CD4-positive, alpha-beta T cell (primary cell): ENCODE data around the gene F8. TPM values are rescaled to one million over a fixed set of nuclear protein-coding genes. Genes with fewer than 3 reads are reported as not detected.

Source experiments
- ATAC-seq: fragments of 200-7000 bp; cut with Tn5 transposase; one replicate; pipeline ENCODE4 v1.10.0; 2022; ENCODE audit warnings: mild to moderate bottlenecking; ENCODE audit not compliant: poor library complexity
- CTCF ChIA-PET: fragments of 350-600 bp; sonication (Branson Sonifier 250); formaldehyde crosslinking; loops from one replicate; lab custom pipeline; 2021; ENCODE audit warnings: antibody characterized with exemption, inconsistent platforms; lab: Charles Lee
- POLR2A ChIA-PET: fragments of 350-600 bp; sonication (Branson Sonifier 250); formaldehyde crosslinking; loops from one replicate; lab custom pipeline; 2021; ENCODE audit warnings: antibody characterized with exemption, inconsistent platforms; lab: Charles Lee
- DNase-seq, 14 experiments: peaks; one replicate each; pipeline ENCODE4 v3.0.0-alpha.2; 2013 to 2020; ENCODE audit warnings: mixed read lengths in 2 of 14
- H3K27ac ChIP-seq, 2 donors: one replicate each; pipeline versions ENCODE4 v1.5.1 to v1.7.0; 2013; ENCODE audit warnings: low read length in 2 of 2, low read depth in 1 of 2, mild to moderate bottlenecking in 1 of 2
- H3K27me3 ChIP-seq, 2 experiments: 1 replicate in 1 of 2; 2 replicates in 1 of 2; pipeline versions ENCODE4 v1.6.1 to v1.7.0; 2013; ENCODE audit warnings: low read length in 2 of 2, control low read depth in 1 of 2, mild to moderate bottlenecking in 1 of 2, moderate library complexity in 1 of 2; ENCODE audit not compliant: insufficient read depth in 2 of 2, control insufficient read depth in 1 of 2
- H3K36me3 ChIP-seq: one replicate; pipeline ENCODE4 v1.6.1; 2013; ENCODE audit warnings: low read length, control low read depth; ENCODE audit not compliant: insufficient read depth
- H3K4me1 ChIP-seq: one replicate; pipeline ENCODE4 v1.6.1; 2013; ENCODE audit warnings: low read length, control low read depth; ENCODE audit not compliant: insufficient read depth
- H3K4me3 ChIP-seq: one replicate; pipeline ENCODE4 v1.5.1; 2013; ENCODE audit warnings: mild to moderate bottlenecking, low read length, moderate library complexity
- H3K9me3 ChIP-seq, 2 experiments: 1 replicate in 1 of 2; 2 replicates in 1 of 2; pipeline versions ENCODE4 v1.6.1 to v1.7.0; 2013; ENCODE audit warnings: low read length in 2 of 2, mild to moderate bottlenecking in 2 of 2, control low read depth in 1 of 2, moderate library complexity in 1 of 2; ENCODE audit not compliant: control insufficient read depth in 1 of 2, insufficient read depth in 1 of 2
- H3K27ac Mint-ChIP-seq: one replicate; pipeline ENCODE4 v1.8.0; 2020; ENCODE audit warnings: mixed read lengths
- H3K27me3 Mint-ChIP-seq: one replicate; pipeline ENCODE4 v1.8.0; 2021; ENCODE audit warnings: mixed read lengths
- H3K36me3 Mint-ChIP-seq: one replicate; pipeline ENCODE4 v1.8.0; 2021; ENCODE audit warnings: low read depth, mixed read lengths
- H3K4me1 Mint-ChIP-seq: one replicate; pipeline ENCODE4 v1.8.0; 2021; ENCODE audit warnings: low read depth, mixed read lengths
- H3K4me3 Mint-ChIP-seq: one replicate; pipeline ENCODE4 v1.8.0; 2020; ENCODE audit warnings: mild to moderate bottlenecking, mixed read lengths
- H3K9me3 Mint-ChIP-seq: one replicate; pipeline ENCODE4 v1.8.0; 2020; ENCODE audit warnings: mixed read lengths
- CTCF ChIP-seq: fragments of 200-600 bp; IDR thresholded peaks from one replicate; pipeline ENCODE4 v1.8.0; 2022; ENCODE audit warnings: antibody characterized with exemption, mild to moderate bottlenecking
- intact Hi-C, 2 experiments: fragments of 100-400 bp; cut with DNase I in 1 of 2; cut with micrococcal nuclease in 1 of 2; formaldehyde crosslinking; loops; one replicate each; pipeline versions ENCODE4 v1.15.1 to v1.9.0; 2023 to 2025; cut with DNase I, micrococcal nuclease
- polyA plus RNA-seq, 2 donors: library from polyadenylated mRNA; unstranded; fragments of 120-200 nt; gene quantifications; one replicate each; pipeline ENCODE4 v1.2.1, GENCODE V29; 2013
- total RNA-seq, 174 experiments: library from RNA in 2 of 174; stranded (reverse) in 2 of 174; gene quantifications; one replicate each; pipeline ENCODE4 v1.2.3 and lab custom pipeline; 2021 to 2026

The F8 gene
- total RNA-seq, result under 1 TPM; 0.66 to 0.67 TPM
- 4.2 TPM for polyA plus RNA-seq (2013, experiment 1 of 2)
- polyA plus RNA-seq (2013, experiment 2 of 2), result 3.7 TPM
- 0.41 to 10.0 (median 2.8) reads per million in 172 experiments for total RNA-seq (lab: John Stamatoyannopoulos, UW)

GRCh38 chrX:155022585-155022984, at the start of gene F8:
F8 (minus strand) TSS chrX:155022723; CDS start chrX:155022552, 171 bp downstream.
- ChIA-PET CTCF (no interaction called here), POLR2A (no interaction called here)
- no peak for DNase-seq
- Histone ChIP-seq H3K4me1 (no peaks in the 10 kb centered on the region), H3K4me3 (no peak within 1 kb of the TSS), H3K36me3 (no peaks in the 10 kb centered on the region), H3K27me3 (no peaks in the 10 kb centered on the region), H3K27ac (no peak within 1 kb of the TSS), H3K9me3 (no peaks in the 10 kb centered on the region)
- Mint-ChIP-seq H3K4me3 (no peak within 1 kb of the TSS), H3K27ac (no peak within 1 kb of the TSS), H3K9me3 (no peaks in the 10 kb centered on the region), H3K4me1 (peaks cover 9% of the 10 kb centered on the region), H3K36me3 (peaks cover 8% of the 10 kb centered on the region), H3K27me3 (no peaks in the 10 kb centered on the region)
- no peak for ATAC-seq
- intact Hi-C loops, result loop anchor here in 1 of 2 experiments (5.0 kb wide), 1 partner anchor 35 kb away; no protein-coding TSS in a partner anchor
- no peak for TF ChIP-seq CTCF

- Histone ChIP-seq H3K4me3 (peak overlapping the region; percentile 80), H3K9me3 (no peaks in the 10 kb centered on the region), H3K36me3 (peaks cover 18% of the 10 kb centered on the region), H3K4me1 (peaks cover 15% of the 10 kb centered on the region), H3K27me3 (no peaks in the 10 kb centered on the region), H3K27ac (peak overlapping the region; percentile 69 to 83)
- no peaks in the 10 kb centered on the region for H3K9me3 Mint-ChIP-seq
- ATAC-seq, result peak; percentile 26
- peak overlapping the region; percentile 97 for H3K27ac Mint-ChIP-seq
- H3K36me3 Mint-ChIP-seq, result peaks cover 43% of the 10 kb centered on the region
- POLR2A ChIA-PET, result interaction anchor here (0.9 to 1.5 kb wide), 2 partner anchors 45 to 145 kb away, joined by 3 to 7 read pairs; partner anchors contain the start of genes FUNDC2 and VBP1
- peaks cover 60% of the 10 kb centered on the region for H3K4me1 Mint-ChIP-seq
- intact Hi-C loops, result loop anchor here (1.0 to 5.0 kb wide), 3 partner anchors 44 to 269 kb away; partner anchors contain the start of gene FUNDC2 (in 1 of the 2)
- no peaks in the 10 kb centered on the region for H3K27me3 Mint-ChIP-seq
- CTCF ChIA-PET, result interaction anchor here (1.5 kb wide), 1 partner anchor 15 kb away, joined by 4 read pairs; no protein-coding TSS in a partner anchor
- peak in 3 of 14 experiments; percentile 23 to 33 (median 28) for DNase-seq
- TF ChIP-seq CTCF, result no peak
- peak overlapping the region; percentile 89 for H3K4me3 Mint-ChIP-seq
Measured at GRCh38 chrX:155071694-155072280, 49.3 kb upstream of the F8 start.

GRCh38 chrX:155070975-155071693, 48.6 kb upstream of the F8 start, which contains the start of the genes BRCC3, CMC4 and MTCP1:
BRCC3 (plus strand) TSS chrX:155071508; CDS start chrX:155071528, 20 bp downstream.
CMC4 (minus strand) TSS chrX:155071136; CDS start chrX:155064023, 7,113 bp downstream.
MTCP1 (minus strand) TSS chrX:155071136; CDS start chrX:155066010, 5,126 bp downstream.
- Mint-ChIP-seq H3K4me3 (peak within 1 kb of the TSS; percentile 89), H3K27ac (peak within 1 kb of the TSS; percentile 97), H3K4me1 (peaks cover 60% of the 10 kb centered on the region), H3K9me3 (no peaks in the 10 kb centered on the region), H3K27me3 (no peaks in the 10 kb centered on the region), H3K36me3 (peaks cover 43% of the 10 kb centered on the region)
- Histone ChIP-seq H3K27me3 (no peaks in the 10 kb centered on the region), H3K36me3 (peaks cover 18% of the 10 kb centered on the region), H3K9me3 (no peaks in the 10 kb centered on the region), H3K4me1 (peaks cover 15% of the 10 kb centered on the region), H3K27ac (peak within 1 kb of the TSS; percentile 83 to 84), H3K4me3 (peak within 1 kb of the TSS; percentile 83)
- ChIA-PET POLR2A (interaction anchor here (1.5 kb wide), 1 partner anchor 44 kb away, joined by 7 read pairs; the partner anchor contains the start of gene FUNDC2), CTCF (no interaction called here)
- DNase-seq (peak; percentile 49 to 89 (median 70)), ATAC-seq (peak; percentile 77)
- intact Hi-C loops, result loop anchor here (1.0 to 5.0 kb wide), 3 partner anchors 44 to 269 kb away; partner anchors contain the start of gene FUNDC2 (in 1 of the 2)
- no peak for TF ChIP-seq CTCF
